GM23338 (cell line): Measurements from ENCODE around the gene SLC4A7. TPM values are rescaled to one million over a fixed set of nuclear protein-coding genes. Genes with fewer than 3 reads are reported as not detected.

Experiments
- ATAC-seq: fragments of 200-7000 bp; cut with Tn5 transposase; 3 replicates; pipeline ENCODE4 v1.9.1; 2020
- DNase-seq: peaks from one replicate; pipeline ENCODE4 v3.0.0-alpha.2; 2015; ENCODE audit warnings: low spot score
- H2AFZ ChIP-seq: fragments of 200-600 bp; sonication (generic); 2 replicates; pipeline ENCODE4 v1.8.0; 2016; ENCODE audit warnings: antibody characterized with exemption, mild to moderate bottlenecking, moderate library complexity
- H3F3A ChIP-seq: fragments of 200-600 bp; sonication (generic); replicated peaks from 2 replicates; pipeline ENCODE4 v1.8.0; 2017; ENCODE audit warnings: antibody characterized with exemption, mixed run types, low read depth
- H3K27ac ChIP-seq: fragments of 200-600 bp; sonication (generic); 2 replicates; pipeline ENCODE4 v1.6.1; 2016; ENCODE audit warnings: low read depth
- H3K27me3 ChIP-seq: fragments of 200-600 bp; sonication (generic); 2 replicates; pipeline ENCODE4 v1.8.0; 2016; ENCODE audit warnings: mild to moderate bottlenecking, mixed run types, moderate library complexity; ENCODE audit not compliant: insufficient read depth
- H3K36me3 ChIP-seq: fragments of 200-600 bp; sonication (generic); 2 replicates; pipeline ENCODE4 v1.8.0; 2016; ENCODE audit warnings: mild to moderate bottlenecking; ENCODE audit not compliant: insufficient read depth
- H3K4me1 ChIP-seq: fragments of 200-600 bp; sonication (generic); 2 replicates; pipeline ENCODE4 v1.8.0; 2016; ENCODE audit warnings: mild to moderate bottlenecking, moderate library complexity; ENCODE audit not compliant: insufficient read depth
- H3K4me2 ChIP-seq: fragments of 200-600 bp; sonication (generic); 2 replicates; pipeline ENCODE4 v1.7.1; 2017; ENCODE audit warnings: mixed run types
- H3K4me3 ChIP-seq: fragments of 200-600 bp; sonication (generic); 2 replicates; pipeline ENCODE4 v1.6.1; 2016; ENCODE audit warnings: mixed run types
- H3K79me2 ChIP-seq: fragments of 200-600 bp; sonication (generic); replicated peaks from 2 replicates; pipeline ENCODE4 v1.8.0; 2017; ENCODE audit warnings: mild to moderate bottlenecking; ENCODE audit not compliant: insufficient read depth
- H3K9me2 ChIP-seq: fragments of 200-600 bp; sonication (generic); 2 replicates; pipeline ENCODE4 v1.8.0; 2017; ENCODE audit not compliant: insufficient read depth
- H4K20me1 ChIP-seq: fragments of 200-600 bp; sonication (generic); replicated peaks from 2 replicates; pipeline ENCODE4 v1.8.0; 2017; ENCODE audit warnings: mild to moderate bottlenecking; ENCODE audit not compliant: insufficient read depth
- H3K27ac Mint-ChIP-seq: 2 replicates; pipeline ENCODE4 v1.8.0; 2020; ENCODE audit warnings: inconsistent platforms, mild to moderate bottlenecking, moderate library complexity, mixed read lengths
- H3K27me3 Mint-ChIP-seq: 3 replicates; pipeline ENCODE4 v1.8.0; 2022; ENCODE audit warnings: low read depth, mild to moderate bottlenecking, moderate library complexity, mixed read lengths, inconsistent platforms; ENCODE audit not compliant: insufficient read depth, poor library complexity
- H3K36me3 Mint-ChIP-seq: 3 replicates; pipeline ENCODE4 v1.8.0; 2021; ENCODE audit warnings: low read depth, mild to moderate bottlenecking, inconsistent platforms, moderate library complexity, mixed read lengths
- H3K4me1 Mint-ChIP-seq: 3 replicates; pipeline ENCODE4 v1.8.0; 2020; ENCODE audit warnings: mild to moderate bottlenecking, inconsistent platforms, mixed read lengths
- H3K4me3 Mint-ChIP-seq: 3 replicates; pipeline ENCODE4 v1.8.0; 2021; ENCODE audit warnings: moderate library complexity, mild to moderate bottlenecking, inconsistent platforms, mixed read lengths
- H3K9me3 Mint-ChIP-seq: 3 replicates; pipeline ENCODE4 v1.8.0; 2020; ENCODE audit warnings: moderate library complexity, mild to moderate bottlenecking, inconsistent platforms, mixed read lengths
- CREB1 ChIP-seq: fragments of 250-450 bp; sonication (Bioruptor Pico); IDR thresholded peaks from 2 replicates; pipeline ENCODE4 v1.5.0; 2020; ENCODE audit warnings: low read depth, mild to moderate bottlenecking, moderate library complexity
- ETS1 ChIP-seq: IDR thresholded peaks from 2 replicates; pipeline ENCODE4 v1.6.1; 2016; ENCODE audit warnings: antibody characterized with exemption
- EZH2 ChIP-seq: fragments of 200-600 bp; sonication (generic); IDR thresholded peaks from one replicate; pipeline ENCODE4 v1.8.0; 2017; ENCODE audit warnings: antibody characterized with exemption, mild to moderate bottlenecking, low read depth; ENCODE audit not compliant: unreplicated experiment
- EZH2phosphoT487 ChIP-seq: fragments of 200-600 bp; sonication (generic); IDR thresholded peaks from one replicate; pipeline ENCODE4 v1.8.1; 2018; ENCODE audit warnings: antibody characterized with exemption; ENCODE audit not compliant: unreplicated experiment
- JUNB ChIP-seq: IDR thresholded peaks from one replicate; pipeline ENCODE4 v1.6.1; 2016; ENCODE audit warnings: antibody characterized with exemption; ENCODE audit not compliant: unreplicated experiment
- NANOG ChIP-seq: IDR thresholded peaks from 2 replicates; pipeline ENCODE4 v1.6.1; 2016; ENCODE audit warnings: antibody characterized with exemption, borderline replicate concordance
- POLR2AphosphoS5 ChIP-seq: IDR thresholded peaks from 2 replicates; pipeline ENCODE4 v1.6.1; 2016; ENCODE audit warnings: antibody characterized with exemption, low read depth
- REST ChIP-seq: IDR thresholded peaks from one replicate; pipeline ENCODE4 v1.6.1; 2018; ENCODE audit warnings: antibody characterized with exemption; ENCODE audit not compliant: unreplicated experiment
- STAT1 ChIP-seq: IDR thresholded peaks from one replicate; pipeline ENCODE4 v1.6.1; 2016; ENCODE audit warnings: antibody characterized with exemption; ENCODE audit not compliant: unreplicated experiment
- ZNF114 ChIP-seq: fragments of 250-450 bp; sonication (Bioruptor Pico); IDR thresholded peaks from 2 replicates; pipeline ENCODE4 v1.5.0; 2020; ENCODE audit warnings: mild to moderate bottlenecking, moderate library complexity
- ZNF331 ChIP-seq: fragments of 250-450 bp; sonication (Bioruptor Pico); IDR thresholded peaks from 2 replicates; pipeline ENCODE4 v1.5.0; 2020; ENCODE audit warnings: low read depth, mild to moderate bottlenecking, moderate library complexity
- ZNF462 ChIP-seq: fragments of 250-450 bp; sonication (Bioruptor Pico); IDR thresholded peaks from 2 replicates; pipeline ENCODE4 v1.5.0; 2020; ENCODE audit warnings: mild to moderate bottlenecking, moderate library complexity
- polyA plus RNA-seq: library from polyadenylated mRNA; unstranded; fragments of >200 nt; fragmentation: Nextera tagmentation; extraction: Ambion mirVana; gene quantifications from 2 replicates; pipeline ENCODE4 v1.2.1, GENCODE V29; 2016
- total RNA-seq: library from RNA; depleted of rRNA; stranded (reverse); fragments of >200 nt; shearing (Covaris generic); gene quantifications from 2 replicates; pipeline ENCODE4 v1.2.3, GENCODE V29; 2014
- TF ChIP-seq, protein P1 (sequence below), 2 experiments: fragments of 200-600 bp in 1 of 2; sonication (generic) in 1 of 2; conservative IDR thresholded peaks; 2 replicates each; pipeline versions ENCODE4 v1.5.1 to v1.6.1; 2016 to 2017; ENCODE audit warnings: antibody characterized with exemption in 2 of 2, low read depth in 2 of 2, mild to moderate bottlenecking in 2 of 2, moderate library complexity in 1 of 2

The SLC4A7 gene
- total and polyA plus RNA-seq, 2 experiments from 2014 or later: 44.4 to 101 TPM

DNA sequence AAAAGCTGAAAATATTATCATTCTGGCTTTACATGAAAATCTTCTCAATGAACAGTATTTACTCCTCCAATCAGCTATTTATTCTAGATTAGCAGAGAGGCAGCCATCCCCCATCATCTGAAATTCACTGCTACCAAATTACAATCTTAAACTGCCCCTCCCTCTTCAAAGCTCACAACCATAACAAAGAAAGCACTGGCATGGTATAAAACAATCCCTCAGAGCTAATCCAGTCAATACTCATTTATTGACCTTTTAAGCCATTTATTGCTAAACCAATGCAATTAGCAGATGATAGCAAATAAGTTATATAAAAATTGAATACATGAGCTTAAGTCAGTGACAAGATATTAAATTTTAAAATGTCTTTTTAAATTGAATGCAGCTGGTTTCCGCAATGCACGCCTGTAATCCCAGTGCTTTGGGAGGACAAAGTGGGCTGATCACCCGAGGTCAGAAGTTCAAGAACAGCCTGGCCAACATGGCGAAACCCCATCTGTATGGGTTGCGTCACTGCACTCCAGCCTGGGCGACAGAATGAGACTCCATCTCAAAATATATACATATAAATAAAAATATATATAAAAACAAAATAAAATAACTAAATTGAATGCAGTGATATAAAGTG, 12.1 kb downstream of the SLC4A7 start:
- Histone ChIP-seq H3K79me2 (peaks cover 100% of the 10 kb centered on the region), H4K20me1 (peaks cover 34% of the 10 kb centered on the region), H3K9me2 (no peaks in the 10 kb centered on the region), H3K4me1 (peaks cover 4% of the 10 kb centered on the region; the same call in 1 of the 2 replicates), H3K27me3 (no peaks in the 10 kb centered on the region), H3K4me2 (no peak overlapping the region), H3K4me3 (no peak overlapping the region), H2AFZ (no peak overlapping the region), H3K27ac (no peak overlapping the region), H3F3A (no peaks in the 10 kb centered on the region), H3K36me3 (no peaks in the 10 kb centered on the region)
- Mint-ChIP-seq H3K27me3 (peaks cover 2% of the 10 kb centered on the region), H3K9me3 (no peaks in the 10 kb centered on the region), H3K4me3 (no peak overlapping the region), H3K27ac (no peak overlapping the region), H3K36me3 (peaks cover 28% of the 10 kb centered on the region), H3K4me1 (peaks cover 19% of the 10 kb centered on the region; the same call in 2 of the 3 replicates)
- ATAC-seq (no peak), DNase-seq (no peak)
- TF ChIP-seq EZH2 (no peak), ETS1 (no peak), ZNF462 (CRISPR knock-in tag) (no peak), ZNF114 (CRISPR knock-in tag) (no peak), EZH2phosphoT487 (no peak), ZNF331 (CRISPR knock-in tag) (no peak), REST (no peak), CREB1 (CRISPR knock-in tag) (no peak), STAT1 (no peak), NANOG (no peak), POLR2AphosphoS5 (no peak), JUNB (no peak)
- TF ChIP-seq, protein P1, sequence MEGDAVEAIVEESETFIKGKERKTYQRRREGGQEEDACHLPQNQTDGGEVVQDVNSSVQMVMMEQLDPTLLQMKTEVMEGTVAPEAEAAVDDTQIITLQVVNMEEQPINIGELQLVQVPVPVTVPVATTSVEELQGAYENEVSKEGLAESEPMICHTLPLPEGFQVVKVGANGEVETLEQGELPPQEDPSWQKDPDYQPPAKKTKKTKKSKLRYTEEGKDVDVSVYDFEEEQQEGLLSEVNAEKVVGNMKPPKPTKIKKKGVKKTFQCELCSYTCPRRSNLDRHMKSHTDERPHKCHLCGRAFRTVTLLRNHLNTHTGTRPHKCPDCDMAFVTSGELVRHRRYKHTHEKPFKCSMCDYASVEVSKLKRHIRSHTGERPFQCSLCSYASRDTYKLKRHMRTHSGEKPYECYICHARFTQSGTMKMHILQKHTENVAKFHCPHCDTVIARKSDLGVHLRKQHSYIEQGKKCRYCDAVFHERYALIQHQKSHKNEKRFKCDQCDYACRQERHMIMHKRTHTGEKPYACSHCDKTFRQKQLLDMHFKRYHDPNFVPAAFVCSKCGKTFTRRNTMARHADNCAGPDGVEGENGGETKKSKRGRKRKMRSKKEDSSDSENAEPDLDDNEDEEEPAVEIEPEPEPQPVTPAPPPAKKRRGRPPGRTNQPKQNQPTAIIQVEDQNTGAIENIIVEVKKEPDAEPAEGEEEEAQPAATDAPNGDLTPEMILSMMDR (conservative IDR thresholded peaks at IDR 0.05; ENCODE audit: low read depth in 2 of 2): no peak
